OCI-LY7 (cell line): Measurements from ENCODE around the gene CMSS1.

Experiments
- EZH2phosphoT487 ChIP-seq: fragments of 200-600 bp; sonication (generic); IDR thresholded peaks from 2 replicates; pipeline ENCODE4 v1.6.1; 2018; ENCODE audit warnings: low read depth, borderline replicate concordance, mild to moderate bottlenecking, mixed run types, antibody characterized with exemption, low read length, moderate library complexity, mixed read lengths
- TF ChIP-seq, protein P1 (sequence below): fragments of 200-600 bp; sonication (generic); conservative IDR thresholded peaks from 2 replicates; pipeline ENCODE4 v1.5.1; 2014; ENCODE audit warnings: mild to moderate bottlenecking, antibody characterized with exemption, low read length, moderate library complexity, mixed read lengths

DNA sequence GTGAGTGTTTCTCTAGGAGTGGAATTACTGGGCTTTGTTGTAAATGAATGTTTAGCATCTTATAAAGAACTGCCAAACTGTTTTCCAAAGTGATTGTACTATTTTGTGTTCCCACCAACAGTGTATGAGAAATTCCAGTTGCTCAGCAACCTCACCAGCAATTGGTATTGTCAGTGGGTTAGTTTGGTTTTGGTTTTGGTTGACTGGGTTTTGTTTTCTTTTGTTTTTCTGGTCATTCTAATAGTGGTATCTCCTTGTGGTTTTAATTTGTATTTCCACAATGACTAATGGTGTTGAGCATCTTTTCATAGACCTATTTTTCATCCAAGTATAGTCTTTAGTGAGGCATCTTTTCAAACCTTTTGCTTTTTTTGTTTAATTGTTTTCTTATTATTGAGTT lies 269.5 kb downstream of the CMSS1 start:
- TF ChIP-seq EZH2phosphoT487 = no peak
- TF ChIP-seq, protein P1, sequence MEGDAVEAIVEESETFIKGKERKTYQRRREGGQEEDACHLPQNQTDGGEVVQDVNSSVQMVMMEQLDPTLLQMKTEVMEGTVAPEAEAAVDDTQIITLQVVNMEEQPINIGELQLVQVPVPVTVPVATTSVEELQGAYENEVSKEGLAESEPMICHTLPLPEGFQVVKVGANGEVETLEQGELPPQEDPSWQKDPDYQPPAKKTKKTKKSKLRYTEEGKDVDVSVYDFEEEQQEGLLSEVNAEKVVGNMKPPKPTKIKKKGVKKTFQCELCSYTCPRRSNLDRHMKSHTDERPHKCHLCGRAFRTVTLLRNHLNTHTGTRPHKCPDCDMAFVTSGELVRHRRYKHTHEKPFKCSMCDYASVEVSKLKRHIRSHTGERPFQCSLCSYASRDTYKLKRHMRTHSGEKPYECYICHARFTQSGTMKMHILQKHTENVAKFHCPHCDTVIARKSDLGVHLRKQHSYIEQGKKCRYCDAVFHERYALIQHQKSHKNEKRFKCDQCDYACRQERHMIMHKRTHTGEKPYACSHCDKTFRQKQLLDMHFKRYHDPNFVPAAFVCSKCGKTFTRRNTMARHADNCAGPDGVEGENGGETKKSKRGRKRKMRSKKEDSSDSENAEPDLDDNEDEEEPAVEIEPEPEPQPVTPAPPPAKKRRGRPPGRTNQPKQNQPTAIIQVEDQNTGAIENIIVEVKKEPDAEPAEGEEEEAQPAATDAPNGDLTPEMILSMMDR = no peak
